ENCODE measurements around the gene LAMA3.
"Not testable (repeated sequence)": the region's sequence is repeated elsewhere in the genome, so short reads cannot be mapped to it uniquely, and the experiment has no call there.

LAMA3 gene

GRCh38 chr18:23738151-23738550 lies 48.9 kb downstream of the LAMA3 start:
- H3K4me1 ChIP-seq (ENCODE audit: control insufficient read depth, low read depth, low read length), result no peaks in the 10 kb centered on the region
- no peaks in the 10 kb centered on the region for H3K9me3 ChIP-seq (ENCODE audit: control insufficient read depth, low read depth, low read length)
- H3K36me3 ChIP-seq (ENCODE audit: control insufficient read depth, low read depth, low read length), result no peaks in the 10 kb centered on the region
- H3K27ac ChIP-seq (ENCODE audit: low read length), result no peak overlapping the region
- no peak overlapping the region for H3K4me3 ChIP-seq (ENCODE audit: low read length)
- no peak overlapping the region for H3K9ac ChIP-seq (ENCODE audit: low read length)
- no peaks in the 10 kb centered on the region for H3K27me3 ChIP-seq (ENCODE audit: control insufficient read depth, insufficient read depth, low read length)

GRCh38 chr18:23738575-23738974 lies 49.3 kb downstream of the LAMA3 start:
- H3K27me3 ChIP-seq (ENCODE audit: control insufficient read depth, insufficient read depth, low read length), result no peaks in the 10 kb centered on the region
- no peak overlapping the region for H3K4me3 ChIP-seq (ENCODE audit: low read length)
- no peaks in the 10 kb centered on the region for H3K4me1 ChIP-seq (ENCODE audit: control insufficient read depth, low read depth, low read length)
- H3K9me3 ChIP-seq (ENCODE audit: control insufficient read depth, low read depth, low read length), result no peaks in the 10 kb centered on the region
- H3K27ac ChIP-seq (ENCODE audit: low read length), result no peak overlapping the region
- H3K9ac ChIP-seq (ENCODE audit: low read length), result no peak overlapping the region
- no peaks in the 10 kb centered on the region for H3K36me3 ChIP-seq (ENCODE audit: control insufficient read depth, low read depth, low read length)

GRCh38 chr18:23740105-23740830 lies 51.0 kb downstream of the LAMA3 start:
- Histone ChIP-seq H3K4me3 (ENCODE audit: low read length) (no peak overlapping the region), H3K36me3 (ENCODE audit: control insufficient read depth, low read depth, low read length) (no peaks in the 10 kb centered on the region), H3K27me3 (ENCODE audit: control insufficient read depth, insufficient read depth, low read length) (no peaks in the 10 kb centered on the region), H3K27ac (ENCODE audit: low read length) (no peak overlapping the region), H3K9ac (ENCODE audit: low read length) (no peak overlapping the region), H3K9me3 (ENCODE audit: control insufficient read depth, low read depth, low read length) (no peaks in the 10 kb centered on the region), H3K4me1 (ENCODE audit: control insufficient read depth, low read depth, low read length) (no peaks in the 10 kb centered on the region)

GRCh38 chr18:23741967-23742366 lies 52.7 kb downstream of the LAMA3 start:
- H3K9ac ChIP-seq (ENCODE audit: low read length); H3K4me3 ChIP-seq (ENCODE audit: low read length); H3K9me3 ChIP-seq (ENCODE audit: control insufficient read depth, low read depth, low read length); H3K27me3 ChIP-seq (ENCODE audit: control insufficient read depth, insufficient read depth, low read length); H3K4me1 ChIP-seq (ENCODE audit: control insufficient read depth, low read depth, low read length); H3K36me3 ChIP-seq (ENCODE audit: control insufficient read depth, low read depth, low read length); H3K27ac ChIP-seq (ENCODE audit: low read length): not testable (repeated sequence)

- no peak overlapping the region for H3K27ac ChIP-seq (ENCODE audit: low read length)
- no peak overlapping the region for H3K9ac ChIP-seq (ENCODE audit: low read length)
- H3K27me3 ChIP-seq (ENCODE audit: control insufficient read depth, insufficient read depth, low read length), result no peaks in the 10 kb centered on the region
- no peaks in the 10 kb centered on the region for H3K36me3 ChIP-seq (ENCODE audit: control insufficient read depth, low read depth, low read length)
- no peak overlapping the region for H3K4me3 ChIP-seq (ENCODE audit: low read length)
- no peaks in the 10 kb centered on the region for H3K9me3 ChIP-seq (ENCODE audit: control insufficient read depth, low read depth, low read length)
- H3K4me1 ChIP-seq (ENCODE audit: control insufficient read depth, low read depth, low read length), result no peaks in the 10 kb centered on the region
These were observed 54.6 kb downstream of the LAMA3 start for GRCh38 chr18:23743733-23744333.

GRCh38 chr18:23745366-23745765 lies 56.1 kb downstream of the LAMA3 start:
- Histone ChIP-seq H3K9me3 (ENCODE audit: control insufficient read depth, low read depth, low read length) (no peaks in the 10 kb centered on the region), H3K36me3 (ENCODE audit: control insufficient read depth, low read depth, low read length) (no peaks in the 10 kb centered on the region), H3K27ac (ENCODE audit: low read length) (no peak overlapping the region), H3K4me1 (ENCODE audit: control insufficient read depth, low read depth, low read length) (no peaks in the 10 kb centered on the region), H3K27me3 (ENCODE audit: control insufficient read depth, insufficient read depth, low read length) (no peaks in the 10 kb centered on the region), H3K9ac (ENCODE audit: low read length) (no peak overlapping the region), H3K4me3 (ENCODE audit: low read length) (no peak overlapping the region)

- Histone ChIP-seq H3K4me3 (ENCODE audit: low read length) (no peak overlapping the region), H3K27me3 (ENCODE audit: control insufficient read depth, insufficient read depth, low read length) (no peaks in the 10 kb centered on the region), H3K9me3 (ENCODE audit: control insufficient read depth, low read depth, low read length) (no peaks in the 10 kb centered on the region), H3K4me1 (ENCODE audit: control insufficient read depth, low read depth, low read length) (no peaks in the 10 kb centered on the region), H3K36me3 (ENCODE audit: control insufficient read depth, low read depth, low read length) (no peaks in the 10 kb centered on the region), H3K27ac (ENCODE audit: low read length) (no peak overlapping the region), H3K9ac (ENCODE audit: low read length) (no peak overlapping the region)
These were observed 57.6 kb downstream of the LAMA3 start for GRCh38 chr18:23746851-23747250.

- Histone ChIP-seq H3K4me1 (ENCODE audit: control insufficient read depth, low read depth, low read length) (no peaks in the 10 kb centered on the region), H3K27ac (ENCODE audit: low read length) (no peak overlapping the region), H3K27me3 (ENCODE audit: control insufficient read depth, insufficient read depth, low read length) (no peaks in the 10 kb centered on the region), H3K9ac (ENCODE audit: low read length) (no peak overlapping the region), H3K9me3 (ENCODE audit: control insufficient read depth, low read depth, low read length) (no peaks in the 10 kb centered on the region), H3K36me3 (ENCODE audit: control insufficient read depth, low read depth, low read length) (no peaks in the 10 kb centered on the region), H3K4me3 (ENCODE audit: low read length) (no peak overlapping the region)
These were observed 63.1 kb downstream of the LAMA3 start for GRCh38 chr18:23752363-23752762.

GRCh38 chr18:23752796-23753195 lies 63.5 kb downstream of the LAMA3 start:
- H3K27me3 ChIP-seq (ENCODE audit: control insufficient read depth, insufficient read depth, low read length), result no peaks in the 10 kb centered on the region
- H3K4me1 ChIP-seq (ENCODE audit: control insufficient read depth, low read depth, low read length), result no peaks in the 10 kb centered on the region
- no peaks in the 10 kb centered on the region for H3K36me3 ChIP-seq (ENCODE audit: control insufficient read depth, low read depth, low read length)
- no peak overlapping the region for H3K9ac ChIP-seq (ENCODE audit: low read length)
- H3K27ac ChIP-seq (ENCODE audit: low read length), result no peak overlapping the region
- H3K4me3 ChIP-seq (ENCODE audit: low read length), result no peak overlapping the region
- H3K9me3 ChIP-seq (ENCODE audit: control insufficient read depth, low read depth, low read length), result no peaks in the 10 kb centered on the region

GRCh38 chr18:23756590-23757436 lies 67.6 kb downstream of the LAMA3 start:
- no peaks in the 10 kb centered on the region for H3K4me1 ChIP-seq (ENCODE audit: control insufficient read depth, low read depth, low read length)
- no peaks in the 10 kb centered on the region for H3K27me3 ChIP-seq (ENCODE audit: control insufficient read depth, insufficient read depth, low read length)
- no peaks in the 10 kb centered on the region for H3K36me3 ChIP-seq (ENCODE audit: control insufficient read depth, low read depth, low read length)
- no peak overlapping the region for H3K27ac ChIP-seq (ENCODE audit: low read length)
- H3K4me3 ChIP-seq (ENCODE audit: low read length), result no peak overlapping the region
- no peaks in the 10 kb centered on the region for H3K9me3 ChIP-seq (ENCODE audit: control insufficient read depth, low read depth, low read length)
- H3K9ac ChIP-seq (ENCODE audit: low read length), result no peak overlapping the region

GRCh38 chr18:23757437-23757733 lies 68.1 kb downstream of the LAMA3 start:
- no peaks in the 10 kb centered on the region for H3K9me3 ChIP-seq (ENCODE audit: control insufficient read depth, low read depth, low read length)
- H3K9ac ChIP-seq (ENCODE audit: low read length), result no peak overlapping the region
- no peaks in the 10 kb centered on the region for H3K4me1 ChIP-seq (ENCODE audit: control insufficient read depth, low read depth, low read length)
- no peak overlapping the region for H3K4me3 ChIP-seq (ENCODE audit: low read length)
- no peaks in the 10 kb centered on the region for H3K36me3 ChIP-seq (ENCODE audit: control insufficient read depth, low read depth, low read length)
- no peaks in the 10 kb centered on the region for H3K27me3 ChIP-seq (ENCODE audit: control insufficient read depth, insufficient read depth, low read length)
- H3K27ac ChIP-seq (ENCODE audit: low read length), result no peak overlapping the region
